ENCODE results near the gene BATF.

BATF gene

GRCh38 chr14:75501080-75501479 lies 21.2 kb upstream of the BATF start:
- H3K4me3 ChIP-seq (replicated peaks; ENCODE audit: low read depth, low read length) = no peak overlapping the region
- H3K36me3 ChIP-seq (ENCODE audit: control insufficient read depth, insufficient read depth, low read length) = no peaks in the 10 kb centered on the region
- no peaks in the 10 kb centered on the region for H3K27me3 ChIP-seq (replicated peaks; ENCODE audit: control insufficient read depth, insufficient read depth, low read length)
- no peak for DNase-seq (ENCODE audit: extremely low read depth, insufficient read length)
- TF ChIP-seq CTCF (IDR thresholded peaks at IDR 0.05; ENCODE audit: insufficient read depth, low read length, poor library complexity, severe bottlenecking) = no peak

GRCh38 chr14:75504411-75504810 lies 17.9 kb upstream of the BATF start:
- no peaks in the 10 kb centered on the region for H3K36me3 ChIP-seq (ENCODE audit: control insufficient read depth, insufficient read depth, low read length)
- no peak for TF ChIP-seq CTCF (IDR thresholded peaks at IDR 0.05; ENCODE audit: insufficient read depth, low read length, poor library complexity, severe bottlenecking)
- DNase-seq (ENCODE audit: extremely low read depth, insufficient read length) = no peak
- H3K4me3 ChIP-seq (replicated peaks; ENCODE audit: low read depth, low read length) = no peak overlapping the region
- no peaks in the 10 kb centered on the region for H3K27me3 ChIP-seq (replicated peaks; ENCODE audit: control insufficient read depth, insufficient read depth, low read length)

GRCh38 chr14:75506930-75507329 lies 15.3 kb upstream of the BATF start:
- no peak for TF ChIP-seq CTCF (IDR thresholded peaks at IDR 0.05; ENCODE audit: insufficient read depth, low read length, poor library complexity, severe bottlenecking)
- Histone ChIP-seq H3K36me3 (ENCODE audit: control insufficient read depth, insufficient read depth, low read length) (no peaks in the 10 kb centered on the region), H3K4me3 (replicated peaks; ENCODE audit: low read depth, low read length) (no peak overlapping the region), H3K27me3 (replicated peaks; ENCODE audit: control insufficient read depth, insufficient read depth, low read length) (no peaks in the 10 kb centered on the region)
- no peak for DNase-seq (ENCODE audit: extremely low read depth, insufficient read length)

DNA sequence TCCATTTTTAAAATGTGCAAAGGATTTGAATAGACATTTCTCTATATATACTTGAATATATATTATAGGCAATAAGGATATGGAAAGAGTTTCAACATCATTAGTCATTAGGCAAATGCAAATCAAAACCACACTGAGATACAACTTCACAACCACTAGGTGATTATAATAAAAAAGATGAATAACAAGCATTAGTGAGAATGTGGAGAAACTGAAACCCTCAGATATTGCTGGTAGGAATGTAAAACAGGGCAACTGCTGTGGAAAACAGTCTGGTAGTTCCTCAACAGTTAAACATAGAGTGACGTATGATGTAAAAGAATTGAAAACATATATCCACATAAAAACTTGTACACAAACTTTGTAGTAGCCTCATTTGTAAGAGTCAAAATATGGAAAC lies 11.7 kb upstream of the BATF start:
- Histone ChIP-seq H3K4me3 (replicated peaks; ENCODE audit: low read depth, low read length) (no peak overlapping the region), H3K27me3 (replicated peaks; ENCODE audit: control insufficient read depth, insufficient read depth, low read length) (no peaks in the 10 kb centered on the region), H3K36me3 (ENCODE audit: control insufficient read depth, insufficient read depth, low read length) (no peaks in the 10 kb centered on the region)
- DNase-seq (ENCODE audit: extremely low read depth, insufficient read length) = no peak
- TF ChIP-seq CTCF (IDR thresholded peaks at IDR 0.05; ENCODE audit: insufficient read depth, low read length, poor library complexity, severe bottlenecking) = no peak

DNA sequence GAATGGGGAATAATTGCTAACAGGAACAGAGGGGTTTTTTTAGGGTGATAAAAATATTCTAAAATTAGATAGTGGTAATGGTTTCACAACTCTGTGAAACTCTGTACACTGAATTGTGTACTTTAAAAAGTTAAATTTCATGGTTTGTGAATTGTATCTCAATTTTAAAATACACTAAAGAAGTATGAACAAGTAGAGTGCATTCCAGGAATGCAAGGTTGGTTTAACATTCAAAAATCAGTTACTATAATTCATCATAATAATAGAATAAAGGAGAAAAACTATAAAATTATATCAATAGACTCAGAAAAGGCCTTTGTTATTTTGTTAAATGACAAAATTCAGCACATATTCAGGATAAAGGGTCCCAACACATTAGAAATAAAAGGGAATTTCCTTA lies 11.1 kb upstream of the BATF start:
- H3K27me3 ChIP-seq (replicated peaks; ENCODE audit: control insufficient read depth, insufficient read depth, low read length) = no peaks in the 10 kb centered on the region
- no peak overlapping the region for H3K4me3 ChIP-seq (replicated peaks; ENCODE audit: low read depth, low read length)
- no peaks in the 10 kb centered on the region for H3K36me3 ChIP-seq (ENCODE audit: control insufficient read depth, insufficient read depth, low read length)
- TF ChIP-seq CTCF (IDR thresholded peaks at IDR 0.05; ENCODE audit: insufficient read depth, low read length, poor library complexity, severe bottlenecking) = no peak
- DNase-seq (ENCODE audit: extremely low read depth, insufficient read length) = no peak

DNA sequence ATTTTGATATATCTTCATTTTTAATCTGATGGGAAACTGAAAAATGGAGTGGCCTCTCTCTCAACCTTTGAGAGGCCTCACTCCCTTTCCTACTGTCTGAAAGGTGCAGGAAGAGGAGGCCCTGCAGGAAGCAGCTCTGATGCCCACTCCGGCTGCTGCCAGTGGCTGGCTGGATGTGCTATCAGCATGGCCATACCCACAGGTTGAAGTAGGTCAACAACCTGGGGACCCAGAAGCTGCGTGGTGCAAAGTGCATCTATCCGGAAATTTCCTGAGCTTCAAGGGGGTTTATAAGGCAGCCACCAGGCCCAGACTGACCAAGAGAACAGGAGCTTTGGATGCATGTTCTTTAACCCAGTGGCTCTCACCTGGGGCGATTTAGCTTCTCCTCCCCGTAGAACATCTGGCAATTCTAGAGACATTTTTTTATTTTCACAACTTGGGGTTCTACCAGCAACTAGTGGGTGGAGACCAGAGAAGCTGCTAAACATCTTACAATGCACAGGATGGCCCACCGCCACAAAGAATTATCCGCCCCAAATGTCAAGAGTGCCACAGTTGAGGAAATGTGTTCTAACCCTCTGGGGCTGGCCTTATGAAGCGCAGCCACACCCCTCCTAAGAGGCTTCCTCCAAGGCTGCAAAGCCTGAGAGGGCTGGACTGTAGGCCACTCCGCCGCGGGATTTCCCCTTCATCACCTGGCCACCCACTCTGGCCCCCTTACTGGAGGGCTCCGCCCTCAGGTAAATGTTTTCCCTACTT lies 8.2 kb upstream of the BATF start:
- H3K4me3 ChIP-seq (replicated peaks; ENCODE audit: low read depth, low read length) = no peak overlapping the region
- no peaks in the 10 kb centered on the region for H3K27me3 ChIP-seq (replicated peaks; ENCODE audit: control insufficient read depth, insufficient read depth, low read length)
- no peak for TF ChIP-seq CTCF (IDR thresholded peaks at IDR 0.05; ENCODE audit: insufficient read depth, low read length, poor library complexity, severe bottlenecking)
- peak; percentile 73 for DNase-seq (ENCODE audit: extremely low read depth, insufficient read length)
- no peaks in the 10 kb centered on the region for H3K36me3 ChIP-seq (ENCODE audit: control insufficient read depth, insufficient read depth, low read length)
